Body of pancreas (tissue), 4 donors: ENCODE results near the gene ABCB4.

ENCODE experiments used
- CTCF ChIP-seq, 7 experiments: fragments of 450-650 bp in 4 of 7; fragments of 200-600 bp in 3 of 7; sonication (generic) in 3 of 7; IDR thresholded peaks; one replicate each; pipeline ENCODE4 v1.5.1; 2016 to 2019; ENCODE audit warnings: antibody characterized with exemption in 7 of 7
- POLR2A ChIP-seq, 3 donors: fragments of 450-650 bp; IDR thresholded peaks; one replicate each; pipeline ENCODE4 v1.6.1; 2016; ENCODE audit warnings: antibody characterized with exemption in 3 of 3, mild to moderate bottlenecking in 2 of 3

- no peak for TF ChIP-seq POLR2A (IDR thresholded peaks at IDR 0.05)
- TF ChIP-seq CTCF (IDR thresholded peaks at IDR 0.05), result no peak
Measured at GRCh38 chr7:87494454-87494853, 19.0 kb upstream of the ABCB4 start.
